ENCODE results near the gene VPS9D1. TPM values are rescaled to one million over a fixed set of nuclear protein-coding genes. Genes with fewer than 3 reads are reported as not detected.

VPS9D1 gene
- total and polyA plus RNA-seq, 10 of the 15 experiments (the other 5 are each of a cell fraction or from before 2014, with no cell fraction given): 0.65 to 4.2 (median 1.1) TPM

GRCh38 chr16:89705006-89705405, 15.7 kb downstream of the VPS9D1 start:
- Histone ChIP-seq H3K79me2 (ENCODE audit: control insufficient read depth, insufficient read depth, low read length) (no peaks in the 10 kb centered on the region), H3K4me2 (ENCODE audit: control insufficient read depth, insufficient read depth) (no peak overlapping the region), H3K4me3 (no peak overlapping the region), H3K4me1 (ENCODE audit: control insufficient read depth, insufficient read depth, low read length) (peaks cover 11% of the 10 kb centered on the region), H4K20me1 (ENCODE audit: control insufficient read depth, insufficient read depth) (no peaks in the 10 kb centered on the region), H3K27ac (ENCODE audit: control insufficient read depth, insufficient read depth) (no peak overlapping the region), H3K27me3 (replicated peaks in 1 of 2; ENCODE audit: control insufficient read depth in 2 of 2, insufficient read depth in 2 of 2, low read length in 1 of 2) (no peaks in the 10 kb centered on the region), H3K9ac (ENCODE audit: control insufficient read depth, insufficient read depth, low read length) (no peak overlapping the region), H3K36me3 (ENCODE audit: control insufficient read depth in 2 of 2, insufficient read depth in 2 of 2, low read length in 1 of 2) (no peaks in the 10 kb centered on the region), H2AFZ (ENCODE audit: control insufficient read depth, low read depth, low read length) (no peak overlapping the region), H3K9me3 (replicated peaks; ENCODE audit: control insufficient read depth, insufficient read depth, low read length) (no peaks in the 10 kb centered on the region)
- no TSS peak for BruUV-seq (replicated peaks)
- intact Hi-C loops (cut with micrococcal nuclease; ENCODE audit: unreplicated experiment): loop anchor here (10.0 kb wide), 1 partner anchor 210 kb away; the partner anchor contains the start of gene MC1R
- 71% methylated on average over 15 of the region's 15 CpGs for WGBS (ENCODE audit: insufficient coverage, insufficient replicate concordance, low lambda C conversion rate, missing lambda C conversion rate)
- no peak for FAIRE-seq
- TF ChIP-seq ZNF207 (IDR thresholded peaks at IDR 0.05; ENCODE audit: borderline replicate concordance): no peak
- no peak for TF ChIP-seq HCFC1 (IDR thresholded peaks at IDR 0.05; ENCODE audit: low read length)
- TF ChIP-seq PAX8 (IDR thresholded peaks at IDR 0.05): no peak
- TF ChIP-seq BMI1 (IDR thresholded peaks at IDR 0.05; ENCODE audit: borderline replicate concordance): no peak
- TF ChIP-seq TCF3 (IDR thresholded peaks at IDR 0.05; ENCODE audit: borderline replicate concordance, insufficient read depth, low read depth, low read length): no peak
- TF ChIP-seq RELA (IDR thresholded peaks at IDR 0.05; ENCODE audit: borderline replicate concordance, partially characterized antibody): no peak
- TF ChIP-seq ZBED1 (IDR thresholded peaks at IDR 0.05; ENCODE audit: borderline replicate concordance): no peak
- TF ChIP-seq, protein P1, sequence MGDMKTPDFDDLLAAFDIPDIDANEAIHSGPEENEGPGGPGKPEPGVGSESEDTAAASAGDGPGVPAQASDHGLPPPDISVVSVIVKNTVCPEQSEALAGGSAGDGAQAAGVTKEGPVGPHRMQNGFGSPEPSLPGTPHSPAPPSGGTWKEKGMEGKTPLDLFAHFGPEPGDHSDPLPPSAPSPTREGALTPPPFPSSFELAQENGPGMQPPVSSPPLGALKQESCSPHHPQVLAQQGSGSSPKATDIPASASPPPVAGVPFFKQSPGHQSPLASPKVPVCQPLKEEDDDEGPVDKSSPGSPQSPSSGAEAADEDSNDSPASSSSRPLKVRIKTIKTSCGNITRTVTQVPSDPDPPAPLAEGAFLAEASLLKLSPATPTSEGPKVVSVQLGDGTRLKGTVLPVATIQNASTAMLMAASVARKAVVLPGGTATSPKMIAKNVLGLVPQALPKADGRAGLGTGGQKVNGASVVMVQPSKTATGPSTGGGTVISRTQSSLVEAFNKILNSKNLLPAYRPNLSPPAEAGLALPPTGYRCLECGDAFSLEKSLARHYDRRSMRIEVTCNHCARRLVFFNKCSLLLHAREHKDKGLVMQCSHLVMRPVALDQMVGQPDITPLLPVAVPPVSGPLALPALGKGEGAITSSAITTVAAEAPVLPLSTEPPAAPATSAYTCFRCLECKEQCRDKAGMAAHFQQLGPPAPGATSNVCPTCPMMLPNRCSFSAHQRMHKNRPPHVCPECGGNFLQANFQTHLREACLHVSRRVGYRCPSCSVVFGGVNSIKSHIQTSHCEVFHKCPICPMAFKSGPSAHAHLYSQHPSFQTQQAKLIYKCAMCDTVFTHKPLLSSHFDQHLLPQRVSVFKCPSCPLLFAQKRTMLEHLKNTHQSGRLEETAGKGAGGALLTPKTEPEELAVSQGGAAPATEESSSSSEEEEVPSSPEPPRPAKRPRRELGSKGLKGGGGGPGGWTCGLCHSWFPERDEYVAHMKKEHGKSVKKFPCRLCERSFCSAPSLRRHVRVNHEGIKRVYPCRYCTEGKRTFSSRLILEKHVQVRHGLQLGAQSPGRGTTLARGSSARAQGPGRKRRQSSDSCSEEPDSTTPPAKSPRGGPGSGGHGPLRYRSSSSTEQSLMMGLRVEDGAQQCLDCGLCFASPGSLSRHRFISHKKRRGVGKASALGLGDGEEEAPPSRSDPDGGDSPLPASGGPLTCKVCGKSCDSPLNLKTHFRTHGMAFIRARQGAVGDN (IDR thresholded peaks at IDR 0.05): no peak
- no peak for TF ChIP-seq CHD1 (IDR thresholded peaks at IDR 0.05; ENCODE audit: low read depth, low read length)
- TF ChIP-seq, protein P2, sequence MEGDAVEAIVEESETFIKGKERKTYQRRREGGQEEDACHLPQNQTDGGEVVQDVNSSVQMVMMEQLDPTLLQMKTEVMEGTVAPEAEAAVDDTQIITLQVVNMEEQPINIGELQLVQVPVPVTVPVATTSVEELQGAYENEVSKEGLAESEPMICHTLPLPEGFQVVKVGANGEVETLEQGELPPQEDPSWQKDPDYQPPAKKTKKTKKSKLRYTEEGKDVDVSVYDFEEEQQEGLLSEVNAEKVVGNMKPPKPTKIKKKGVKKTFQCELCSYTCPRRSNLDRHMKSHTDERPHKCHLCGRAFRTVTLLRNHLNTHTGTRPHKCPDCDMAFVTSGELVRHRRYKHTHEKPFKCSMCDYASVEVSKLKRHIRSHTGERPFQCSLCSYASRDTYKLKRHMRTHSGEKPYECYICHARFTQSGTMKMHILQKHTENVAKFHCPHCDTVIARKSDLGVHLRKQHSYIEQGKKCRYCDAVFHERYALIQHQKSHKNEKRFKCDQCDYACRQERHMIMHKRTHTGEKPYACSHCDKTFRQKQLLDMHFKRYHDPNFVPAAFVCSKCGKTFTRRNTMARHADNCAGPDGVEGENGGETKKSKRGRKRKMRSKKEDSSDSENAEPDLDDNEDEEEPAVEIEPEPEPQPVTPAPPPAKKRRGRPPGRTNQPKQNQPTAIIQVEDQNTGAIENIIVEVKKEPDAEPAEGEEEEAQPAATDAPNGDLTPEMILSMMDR (IDR thresholded peaks at IDR 0.05 in 2 of 3, conservative IDR thresholded peaks at IDR 0.05 in 1 of 3; ENCODE audit: control insufficient read depth in 2 of 3, extremely low read depth in 1 of 3, insufficient read depth in 1 of 3, low read depth in 3 of 3, low read length in 3 of 3): no peak
- TF ChIP-seq, protein P3, sequence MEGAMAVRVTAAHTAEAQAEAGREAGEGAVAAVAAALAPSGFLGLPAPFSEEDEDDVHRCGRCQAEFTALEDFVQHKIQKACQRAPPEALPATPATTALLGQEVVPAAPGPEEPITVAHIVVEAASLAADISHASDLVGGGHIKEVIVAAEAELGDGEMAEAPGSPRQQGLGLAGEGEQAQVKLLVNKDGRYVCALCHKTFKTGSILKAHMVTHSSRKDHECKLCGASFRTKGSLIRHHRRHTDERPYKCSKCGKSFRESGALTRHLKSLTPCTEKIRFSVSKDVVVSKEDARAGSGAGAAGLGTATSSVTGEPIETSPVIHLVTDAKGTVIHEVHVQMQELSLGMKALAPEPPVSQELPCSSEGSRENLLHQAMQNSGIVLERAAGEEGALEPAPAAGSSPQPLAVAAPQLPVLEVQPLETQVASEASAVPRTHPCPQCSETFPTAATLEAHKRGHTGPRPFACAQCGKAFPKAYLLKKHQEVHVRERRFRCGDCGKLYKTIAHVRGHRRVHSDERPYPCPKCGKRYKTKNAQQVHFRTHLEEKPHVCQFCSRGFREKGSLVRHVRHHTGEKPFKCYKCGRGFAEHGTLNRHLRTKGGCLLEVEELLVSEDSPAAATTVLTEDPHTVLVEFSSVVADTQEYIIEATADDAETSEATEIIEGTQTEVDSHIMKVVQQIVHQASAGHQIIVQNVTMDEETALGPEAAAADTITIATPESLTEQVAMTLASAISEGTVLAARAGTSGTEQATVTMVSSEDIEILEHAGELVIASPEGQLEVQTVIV (IDR thresholded peaks at IDR 0.05; ENCODE audit: borderline replicate concordance, partially characterized antibody): no peak
- ChIA-PET RAD21 (ENCODE audit: unreplicated experiment) (interaction anchor here (1.2 to 3.3 kb wide), 5 partner anchors 15 to 133 kb away, joined by 3 to 33 read pairs (median 4); partner anchors contain the start of gene VPS9D1), SMC1A (ENCODE audit: uncharacterized antibody, unreplicated experiment) (interaction anchor here (1.4 to 4.7 kb wide), 3 partner anchors 36 to 155 kb away, joined by 3 to 44 read pairs (median 39); no protein-coding TSS in a partner anchor), POLR2A (interaction anchor here (1.8 kb wide), 1 partner anchor 156 kb away, joined by 9 read pairs; no protein-coding TSS in a partner anchor), CTCF (interaction anchor here (1.0 to 5.4 kb wide), 7 partner anchors 15 to 377 kb away, joined by 3 to 119 read pairs (median 12); partner anchors contain the start of gene VPS9D1)
- DNase-seq (ENCODE audit: low read depth, low spot score): no peak
- no peak for ATAC-seq
- in situ Hi-C loops (cut with MboI): loop anchor here (10.0 kb wide), 1 partner anchor 90 kb away; no protein-coding TSS in a partner anchor

All from GM12878 (cell line).